Liver (tissue), 9 donors: ENCODE measurements around the gene FTO. TPM values are rescaled to one million over a fixed set of nuclear protein-coding genes. Genes with fewer than 3 reads are reported as not detected.

Source experiments
- DNase-seq: peaks from one replicate; pipeline ENCODE4 v3.0.0-alpha.2; 2017; ENCODE audit warnings: low spot score
- H3K27ac ChIP-seq, 2 donors: one replicate each; pipeline ENCODE4 v1.7.0; 2013; ENCODE audit warnings: inconsistent platforms in 2 of 2, low read length in 2 of 2, control low read depth in 1 of 2, low read depth in 1 of 2, mild to moderate bottlenecking in 1 of 2
- H3K27me3 ChIP-seq, 4 donors: one replicate each; pipeline versions ENCODE4 v1.6.1 to v1.7.0; 2013; ENCODE audit warnings: low read length in 3 of 4, inconsistent platforms in 1 of 4, mild to moderate bottlenecking in 1 of 4, moderate library complexity in 1 of 4; ENCODE audit not compliant: control insufficient read depth in 4 of 4, insufficient read depth in 4 of 4
- H3K36me3 ChIP-seq, 4 donors: one replicate each; pipeline versions ENCODE4 v1.6.1 to v1.7.0; 2013; ENCODE audit warnings: low read length in 3 of 4, mild to moderate bottlenecking in 3 of 4, low read depth in 1 of 4, moderate library complexity in 1 of 4; ENCODE audit not compliant: control insufficient read depth in 4 of 4, insufficient read depth in 3 of 4
- H3K4me1 ChIP-seq, 4 donors: one replicate each; pipeline versions ENCODE4 v1.6.1 to v1.7.0; 2013; ENCODE audit warnings: low read length in 3 of 4, mild to moderate bottlenecking in 3 of 4, moderate library complexity in 1 of 4; ENCODE audit not compliant: control insufficient read depth in 4 of 4, insufficient read depth in 4 of 4
- H3K4me3 ChIP-seq, 3 donors: one replicate each; pipeline versions ENCODE4 v1.6.1 to v1.7.0; 2013; ENCODE audit warnings: low read length in 3 of 3, control low read depth in 1 of 3, low read depth in 1 of 3, mild to moderate bottlenecking in 1 of 3
- H3K9ac ChIP-seq, 2 donors: one replicate each; pipeline ENCODE4 v1.7.0; 2013; ENCODE audit warnings: low read length in 2 of 2, mild to moderate bottlenecking in 2 of 2, moderate library complexity in 2 of 2, control low read depth in 1 of 2, low read depth in 1 of 2
- H3K9me3 ChIP-seq, 4 donors: one replicate each; pipeline versions ENCODE4 v1.6.1 to v1.7.0; 2013; ENCODE audit warnings: low read length in 3 of 4; ENCODE audit not compliant: control insufficient read depth in 4 of 4
- ATF3 ChIP-seq: IDR thresholded peaks from 2 replicates; pipeline ENCODE4 v1.6.1; 2016; ENCODE audit warnings: antibody characterized with exemption
- CTCF ChIP-seq: fragments of 150-350 bp; IDR thresholded peaks from 2 replicates; pipeline ENCODE4 v1.5.1; 2017; ENCODE audit warnings: improper control_type of control experiment, low read depth, low read length; ENCODE audit not compliant: missing input control
- EGR1 ChIP-seq, 2 donors: IDR thresholded peaks; 2 replicates each; pipeline ENCODE4 v1.6.1; 2016 to 2018; ENCODE audit warnings: antibody characterized with exemption in 2 of 2, low read depth in 2 of 2
- FOXA2 ChIP-seq: IDR thresholded peaks from 2 replicates; pipeline ENCODE4 v1.6.1; 2016; ENCODE audit warnings: antibody characterized with exemption
- GABPA ChIP-seq, 2 donors: IDR thresholded peaks in 1 of 2; conservative IDR thresholded peaks in 1 of 2; 2 replicates each; pipeline ENCODE4 v1.6.1; 2016; ENCODE audit warnings: antibody characterized with exemption in 2 of 2, mild to moderate bottlenecking in 1 of 2, moderate library complexity in 1 of 2
- HNF4A ChIP-seq, 2 donors: conservative IDR thresholded peaks; 2 replicates each; pipeline ENCODE4 v1.6.1; 2016; ENCODE audit warnings: antibody characterized with exemption in 2 of 2, mild to moderate bottlenecking in 2 of 2
- HNF4G ChIP-seq: IDR thresholded peaks from 2 replicates; pipeline ENCODE4 v1.6.1; 2016; ENCODE audit warnings: antibody characterized with exemption
- JUND ChIP-seq, 2 donors: IDR thresholded peaks; 2 replicates each; pipeline ENCODE4 v1.6.1; 2016; ENCODE audit warnings: antibody characterized with exemption in 2 of 2
- MAX ChIP-seq: IDR thresholded peaks from 2 replicates; pipeline ENCODE4 v1.6.1; 2016; ENCODE audit warnings: antibody characterized with exemption
- NR2F2 ChIP-seq: IDR thresholded peaks from 2 replicates; pipeline ENCODE4 v1.6.1; 2016; ENCODE audit warnings: antibody characterized with exemption
- RAD21 ChIP-seq, 2 donors: IDR thresholded peaks; 2 replicates each; pipeline ENCODE4 v1.6.1; 2016; ENCODE audit warnings: antibody characterized with exemption in 2 of 2, mild to moderate bottlenecking in 2 of 2
- REST ChIP-seq: IDR thresholded peaks from 2 replicates; pipeline ENCODE4 v1.6.1; 2016; ENCODE audit warnings: antibody characterized with exemption, mild to moderate bottlenecking
- RXRA ChIP-seq, 2 donors: IDR thresholded peaks; 2 replicates each; pipeline ENCODE4 v1.6.1; 2017 to 2018; ENCODE audit warnings: antibody characterized with exemption in 2 of 2, mild to moderate bottlenecking in 1 of 2
- SP1 ChIP-seq: IDR thresholded peaks from 2 replicates; pipeline ENCODE4 v1.6.1; 2018; ENCODE audit warnings: antibody characterized with exemption, mild to moderate bottlenecking
- TAF1 ChIP-seq: conservative IDR thresholded peaks from 2 replicates; pipeline ENCODE4 v1.6.1; 2016; ENCODE audit warnings: antibody characterized with exemption, mild to moderate bottlenecking
- YY1 ChIP-seq: IDR thresholded peaks from 2 replicates; pipeline ENCODE4 v1.6.1; 2016; ENCODE audit warnings: antibody characterized with exemption, mild to moderate bottlenecking
- ZBTB33 ChIP-seq: IDR thresholded peaks from 2 replicates; pipeline ENCODE4 v1.6.1; 2016; ENCODE audit warnings: antibody characterized with exemption
- WGBS: extraction: QIAGEN DNeasy Blood & Tissue Kit; methylation state at CpG from one replicate; pipeline ENCODE4 v1.1.7; 2013; 5-methylcytosine and 5-hydroxymethylcytosine counted together
- polyA plus RNA-seq, 2 donors: library from polyadenylated mRNA; stranded (reverse) in 1 of 2; unstranded in 1 of 2; fragments of 200-250 nt in 1 of 2; fragments of >200 nt in 1 of 2; fragmentation: Nextera tagmentation in 1 of 2; extraction: Ambion mirVana in 1 of 2; gene quantifications; one replicate each; pipeline versions ENCODE4 v1.2.1 to v1.2.3, GENCODE V29; 2013 to 2015
- total RNA-seq, 2 donors: library from RNA; depleted of rRNA; stranded (reverse); fragments of >200 nt; gene quantifications; one replicate each; pipeline ENCODE4 v1.2.3, GENCODE V29; 2014
- donor health status: healthy.
- donor health status: healthy.
- donor health status: healthy.
- donor health status: healthy.
- donor health status: healthy.

FTO gene
- total and polyA plus RNA-seq, 4 donors = 12.0 to 54.2 (median 24.6) TPM

- no peaks in the 10 kb centered on the region for H3K4me1 ChIP-seq
- H3K36me3 ChIP-seq = no peaks in the 10 kb centered on the region
- WGBS = 96% methylated on average over 1 of the region's 1 CpG
- no peak overlapping the region for H3K4me3 ChIP-seq
- H3K27me3 ChIP-seq = no peaks in the 10 kb centered on the region
- no peak for DNase-seq
- TF ChIP-seq RXRA (IDR thresholded peaks at IDR 0.05) (no peak), YY1 (no peak), NR2F2 (no peak), ZBTB33 (no peak), FOXA2 (no peak), HNF4G (no peak), ATF3 (no peak), GABPA (IDR thresholded peaks at IDR 0.05 in 1 of 2, conservative IDR thresholded peaks at IDR 0.05 in 1 of 2) (no peak)
- no peaks in the 10 kb centered on the region for H3K9me3 ChIP-seq
- H3K27ac ChIP-seq = no peak overlapping the region
- H3K9ac ChIP-seq = no peak overlapping the region
Observed at GRCh38 chr16:54022362-54022761, 318.4 kb downstream of the FTO start.

GRCh38 chr16:54026456-54026855 is 322.5 kb downstream of the FTO start:
- no peak for TF ChIP-seq HNF4G
- no peak for TF ChIP-seq FOXA2
- no peak for TF ChIP-seq EGR1 (IDR thresholded peaks at IDR 0.05; ENCODE audit: low read depth in 2 of 2)
- no peak for TF ChIP-seq SP1
- no peak for TF ChIP-seq RXRA (IDR thresholded peaks at IDR 0.05)
- H3K27ac ChIP-seq = no peak overlapping the region
- H3K9ac ChIP-seq = no peak overlapping the region
- no peaks in the 10 kb centered on the region for H3K4me1 ChIP-seq
- no peak overlapping the region for H3K4me3 ChIP-seq
- peaks cover 0 to 3% (median under 1%) of the 10 kb centered on the region in 4 donors for H3K36me3 ChIP-seq
- WGBS = 91% methylated on average over 1 of the region's 1 CpG
- peaks cover 4 to 13% (median 8%) of the 10 kb centered on the region in 4 donors for H3K9me3 ChIP-seq
- H3K27me3 ChIP-seq = no peaks in the 10 kb centered on the region
- no peak for DNase-seq

GRCh38 chr16:54027062-54027461 is 323.1 kb downstream of the FTO start:
- Histone ChIP-seq H3K4me3 (no peak overlapping the region), H3K9me3 (peaks cover 4 to 16% (median 8%) of the 10 kb centered on the region in 4 donors), H3K27me3 (no peaks in the 10 kb centered on the region), H3K4me1 (no peaks in the 10 kb centered on the region), H3K9ac (no peak overlapping the region), H3K27ac (no peak overlapping the region), H3K36me3 (peaks cover 0 to 3% (median under 1%) of the 10 kb centered on the region in 4 donors)
- no peak for DNase-seq
- 95% methylated on average over 4 of the region's 4 CpGs for WGBS
- no peak for TF ChIP-seq NR2F2
- TF ChIP-seq HNF4G = no peak
- no peak for TF ChIP-seq CTCF
- no peak for TF ChIP-seq JUND (IDR thresholded peaks at IDR 0.05)
- TF ChIP-seq ZBTB33 = no peak
- TF ChIP-seq MAX = no peak
- no peak for TF ChIP-seq ATF3
- TF ChIP-seq RXRA (IDR thresholded peaks at IDR 0.05) = no peak
- TF ChIP-seq TAF1 = no peak
- TF ChIP-seq FOXA2 = no peak
- TF ChIP-seq YY1 = no peak
- TF ChIP-seq SP1 = no peak
- no peak for TF ChIP-seq HNF4A (conservative IDR thresholded peaks at IDR 0.05)
- TF ChIP-seq RAD21 (IDR thresholded peaks at IDR 0.05) = no peak
- no peak for TF ChIP-seq REST
